Adrenal gland (tissue), 5 donors: ENCODE results near the gene RSPO4.

Experiments used
- CTCF ChIP-seq, 6 experiments: fragments of 450-650 bp in 4 of 6; fragments of 200-600 bp in 2 of 6; sonication (generic) in 1 of 6; IDR thresholded peaks; 1 replicate in 5 of 6; 2 replicates in 1 of 6; pipeline versions ENCODE4 v1.5.1 to v1.8.0; 2016 to 2021; ENCODE audit warnings: antibody characterized with exemption in 6 of 6, mild to moderate bottlenecking in 2 of 6, moderate library complexity in 1 of 6
- POLR2A ChIP-seq, 2 donors: fragments of 450-650 bp; IDR thresholded peaks; one replicate each; pipeline ENCODE4 v1.6.1; 2017; ENCODE audit warnings: antibody characterized with exemption in 2 of 2, mild to moderate bottlenecking in 2 of 2, moderate library complexity in 1 of 2
- donor health status: DM: no; HTN: no; CAD: no.

GRCh38 chr20:1033751-1034414, 31.8 kb upstream of the RSPO4 start:
- TF ChIP-seq CTCF (IDR thresholded peaks at IDR 0.05) = no peak
- no peak for TF ChIP-seq POLR2A (IDR thresholded peaks at IDR 0.05)
